Fibroblast of villous mesenchyme (primary cell): ENCODE data around the gene ABL1. TPM values are rescaled to one million over a fixed set of nuclear protein-coding genes. Genes with fewer than 3 reads are reported as not detected.

Experiments
- DNase-seq: peaks from one replicate; pipeline ENCODE4 v3.0.0-alpha.2; 2010; ENCODE audit warnings: low read depth
- H3K4me3 ChIP-seq: 2 replicates; pipeline ENCODE4 v1.5.1; 2011; ENCODE audit warnings: low read depth, mild to moderate bottlenecking, low read length
- CTCF ChIP-seq: IDR thresholded peaks from 2 replicates; pipeline ENCODE4 v1.5.1; 2012; ENCODE audit warnings: low read depth, mild to moderate bottlenecking, low read length; ENCODE audit not compliant: insufficient read depth
- total RNA-seq: library from RNA; depleted of rRNA; stranded (reverse); fragments of >200 nt; gene quantifications from 2 replicates; pipeline ENCODE4 v1.2.3, GENCODE V29; 2012

The ABL1 gene
- total RNA-seq, 1 donor: 57.4 TPM

GRCh38 chr9:130913599-130914416, 78.8 kb downstream of the ABL1 start:
- no peak for TF ChIP-seq CTCF
- DNase-seq: no peak
- H3K4me3 ChIP-seq: no peak overlapping the region

- H3K4me3 ChIP-seq: no peak overlapping the region
- TF ChIP-seq CTCF: no peak
- DNase-seq: no peak
These were observed 79.5 kb downstream of the ABL1 start for GRCh38 chr9:130914417-130915095.

- TF ChIP-seq CTCF: no peak
- DNase-seq: no peak
- no peak overlapping the region for H3K4me3 ChIP-seq
These were observed 80.0 kb downstream of the ABL1 start for GRCh38 chr9:130915096-130915447.

- no peak overlapping the region for H3K4me3 ChIP-seq
- no peak for TF ChIP-seq CTCF
- no peak for DNase-seq
These were observed 82.3 kb downstream of the ABL1 start for GRCh38 chr9:130917168-130917960.

GRCh38 chr9:130918101-130918825, 83.2 kb downstream of the ABL1 start:
- no peak for DNase-seq
- no peak overlapping the region for H3K4me3 ChIP-seq
- TF ChIP-seq CTCF: no peak

- TF ChIP-seq CTCF: no peak
- no peak for DNase-seq
- H3K4me3 ChIP-seq: no peak overlapping the region
These were observed 83.9 kb downstream of the ABL1 start for GRCh38 chr9:130918826-130919558.
